Ecto neural progenitor cell (in vitro differentiated cells): ENCODE measurements around the gene MOB3A.

Experiments
- DNase-seq: peaks from one replicate; pipeline ENCODE4 v3.0.0-alpha.2; 2018; ENCODE audit warnings: low spot score

The MOB3A gene

DNA sequence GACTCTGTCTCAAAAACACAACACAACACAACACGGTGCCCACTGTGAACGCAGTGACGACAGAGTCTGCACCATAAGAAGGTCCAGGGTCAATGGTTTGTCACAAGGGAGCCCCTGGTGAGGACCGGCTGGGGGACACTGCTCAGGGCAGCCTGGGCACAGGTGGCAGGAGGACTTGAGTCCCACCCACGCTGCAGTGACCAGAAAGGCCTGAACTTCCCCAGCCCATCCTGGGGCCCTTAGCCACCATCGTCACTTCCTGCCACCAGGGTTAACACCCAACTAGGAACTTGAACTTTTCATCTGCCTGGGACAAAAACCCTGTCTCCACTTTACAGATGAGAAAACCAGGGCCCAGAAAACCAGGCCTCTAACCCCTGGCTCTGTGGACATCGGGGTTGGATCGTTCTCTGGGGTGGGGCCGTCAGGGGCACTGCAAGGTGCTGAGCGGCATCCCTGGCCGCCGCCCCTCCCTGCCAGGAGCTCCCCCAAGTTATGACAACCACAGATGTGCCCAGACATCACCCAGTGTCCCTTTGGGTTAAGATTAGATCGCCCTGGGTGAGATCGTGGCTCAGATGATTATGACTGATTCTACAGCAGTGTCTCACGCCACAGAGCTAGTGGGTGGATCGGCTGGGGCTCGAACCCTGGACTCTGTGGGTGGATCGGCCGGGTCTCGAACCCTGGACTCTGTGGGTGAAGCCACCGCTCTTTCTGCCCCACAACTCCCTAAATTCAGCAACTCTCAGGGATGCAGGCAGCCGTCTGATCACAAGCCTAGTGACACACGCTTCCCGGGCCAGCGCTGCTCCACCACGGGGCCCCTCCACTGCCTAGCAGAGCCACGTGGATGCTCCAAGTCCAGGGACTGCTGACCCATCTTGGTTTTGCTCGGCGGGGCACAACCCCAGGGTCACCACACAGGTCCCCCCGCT lies 14.0 kb downstream of the MOB3A start:
- no peak for DNase-seq

DNA sequence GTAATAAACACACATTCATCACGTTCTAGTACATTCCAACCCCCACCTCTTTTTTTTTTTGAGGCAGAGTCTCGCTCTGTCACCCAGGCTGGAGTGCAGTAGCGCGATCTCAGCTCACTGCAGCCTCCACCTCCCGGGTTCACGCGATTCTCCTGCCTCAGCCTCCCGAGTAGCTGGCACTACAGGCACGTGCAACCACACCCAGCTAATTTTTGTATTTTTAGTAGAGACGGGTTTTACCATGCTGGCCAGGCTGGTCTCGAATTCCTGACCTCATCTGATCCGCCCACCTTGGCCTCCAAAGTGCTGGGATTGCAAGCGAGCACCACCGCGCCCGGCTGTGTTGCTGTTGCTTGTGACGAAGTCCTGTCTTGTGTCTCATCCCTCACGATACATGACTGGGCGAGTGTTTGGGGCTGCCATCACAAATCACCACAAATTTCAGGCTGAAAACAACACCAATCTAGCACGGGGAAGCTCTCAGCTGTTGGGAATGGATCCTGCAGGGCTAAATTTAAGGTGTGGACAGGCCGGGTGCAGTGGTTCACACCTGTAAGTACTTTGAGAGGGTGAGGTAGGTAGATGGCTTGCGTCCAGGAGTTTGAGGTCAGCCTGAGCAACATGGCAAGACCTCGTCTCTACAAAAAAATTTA lies 15.7 kb downstream of the MOB3A start:
- DNase-seq = no peak

DNA sequence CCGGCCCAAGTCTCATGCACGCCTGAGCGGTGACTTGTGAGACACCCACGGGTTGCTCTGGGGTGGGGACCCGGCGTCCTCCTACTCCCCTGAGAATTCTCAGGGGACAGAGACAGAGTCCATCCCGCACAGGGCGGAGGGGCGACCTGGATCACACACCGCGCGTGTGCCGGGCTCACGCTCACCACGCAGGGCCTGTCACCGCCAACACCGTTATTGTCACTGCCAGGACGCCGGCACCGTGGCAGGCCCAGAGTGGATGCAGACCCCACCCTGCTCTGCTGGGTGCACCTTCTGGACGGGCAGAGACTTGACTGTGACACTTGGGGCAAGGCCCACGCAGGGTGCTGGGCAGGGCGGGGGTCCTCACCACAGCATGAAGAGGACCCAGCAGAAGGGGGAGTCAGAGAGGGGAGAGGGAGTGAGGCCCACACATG lies 16.2 kb downstream of the MOB3A start:
- DNase-seq = no peak

DNA sequence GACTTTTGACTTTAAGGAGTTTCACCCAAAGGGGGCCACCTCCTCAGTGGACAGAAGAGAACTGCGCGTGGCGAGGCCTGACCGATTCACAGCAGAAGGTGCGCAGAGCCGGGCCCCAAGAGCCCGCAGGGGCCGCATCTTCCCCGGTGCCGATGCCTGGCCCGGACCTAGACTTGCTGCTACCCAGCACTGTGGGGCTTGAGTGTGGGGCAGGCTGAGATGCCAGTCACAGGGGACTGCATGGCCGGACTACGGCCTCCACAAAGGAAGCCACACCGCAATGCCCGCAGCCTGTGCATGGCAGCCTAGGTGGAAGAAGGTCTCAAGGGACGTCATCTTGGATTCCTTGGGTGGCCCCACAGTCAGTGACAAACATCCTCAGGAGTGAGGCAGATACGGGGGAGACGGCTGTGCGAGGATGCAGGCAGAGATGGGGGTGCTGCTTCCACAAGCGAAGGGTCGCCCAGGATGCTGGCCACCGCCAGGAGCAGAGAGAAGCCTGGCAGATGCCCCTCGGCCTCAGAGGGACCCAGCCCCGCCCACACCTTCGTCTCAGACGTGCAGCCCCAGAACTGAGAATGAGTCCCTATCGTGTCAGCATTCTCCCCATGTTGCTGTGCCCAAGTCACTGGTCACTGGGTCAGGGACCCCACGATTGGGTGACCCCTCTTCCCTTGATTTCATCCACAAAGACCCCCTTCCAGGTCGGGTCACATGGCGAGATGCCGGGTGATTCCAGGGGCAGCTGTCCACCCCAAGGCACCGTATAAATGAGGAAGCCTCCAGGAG lies 16.9 kb downstream of the MOB3A start:
- no peak for DNase-seq

DNA sequence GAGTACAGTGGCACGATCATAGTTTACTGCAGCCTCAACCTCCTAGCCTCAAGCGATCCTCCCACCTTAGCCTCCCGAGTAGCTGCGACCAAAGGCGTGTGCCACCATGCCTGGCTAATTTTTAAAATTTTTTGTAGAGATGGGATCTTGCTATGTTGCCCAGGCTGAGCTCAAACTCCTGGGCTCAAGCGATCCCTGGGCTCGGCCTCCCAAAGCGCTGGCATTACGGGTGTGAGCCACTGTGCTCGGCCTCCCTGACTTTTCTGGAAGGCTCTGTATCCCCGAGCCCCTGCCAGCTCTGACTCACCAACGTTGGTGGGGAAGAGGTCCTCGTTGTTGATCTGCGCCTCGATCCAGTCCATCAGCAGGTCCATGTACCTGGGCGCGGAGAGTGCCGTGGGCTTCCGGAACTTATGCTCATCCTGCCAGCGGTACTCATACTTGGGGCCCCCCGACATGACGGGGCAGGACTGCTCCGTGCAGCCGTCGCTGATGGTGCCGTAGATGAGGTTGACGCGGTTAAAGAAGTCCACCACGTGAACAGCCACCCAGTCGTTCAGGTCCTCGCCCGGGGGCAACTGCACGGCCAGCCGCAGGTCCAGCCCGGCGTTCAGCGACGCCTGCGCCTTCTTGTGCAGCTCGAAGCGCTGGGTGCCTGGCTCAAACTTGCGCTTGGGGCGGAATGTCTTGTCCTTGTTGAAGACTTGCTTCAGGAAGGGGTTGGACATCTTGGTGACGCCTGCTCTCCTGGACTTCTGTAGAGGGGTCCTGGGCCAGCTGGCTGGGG lies 18.1 kb downstream of the MOB3A start:
- no peak for DNase-seq

DNA sequence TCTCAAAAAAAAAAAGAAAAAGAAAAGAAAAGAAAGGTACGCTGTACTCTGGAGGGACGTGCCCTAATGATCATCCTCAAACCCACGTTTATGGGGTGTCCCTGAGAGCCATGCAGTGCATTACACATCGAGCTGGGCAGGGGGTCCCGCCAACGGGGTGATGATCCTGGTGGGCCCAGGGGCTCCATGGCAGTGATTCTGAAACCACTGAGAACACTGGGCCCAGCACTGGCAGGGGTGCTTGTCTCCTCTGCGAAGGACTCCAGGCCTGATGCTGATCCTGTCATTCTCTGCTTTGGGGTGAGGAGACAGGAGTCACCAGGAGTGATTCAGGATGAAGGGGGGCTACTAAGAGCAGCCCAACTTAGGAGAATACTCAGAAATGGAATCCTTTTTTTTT lies 18.7 kb downstream of the MOB3A start:
- no peak for DNase-seq

DNA sequence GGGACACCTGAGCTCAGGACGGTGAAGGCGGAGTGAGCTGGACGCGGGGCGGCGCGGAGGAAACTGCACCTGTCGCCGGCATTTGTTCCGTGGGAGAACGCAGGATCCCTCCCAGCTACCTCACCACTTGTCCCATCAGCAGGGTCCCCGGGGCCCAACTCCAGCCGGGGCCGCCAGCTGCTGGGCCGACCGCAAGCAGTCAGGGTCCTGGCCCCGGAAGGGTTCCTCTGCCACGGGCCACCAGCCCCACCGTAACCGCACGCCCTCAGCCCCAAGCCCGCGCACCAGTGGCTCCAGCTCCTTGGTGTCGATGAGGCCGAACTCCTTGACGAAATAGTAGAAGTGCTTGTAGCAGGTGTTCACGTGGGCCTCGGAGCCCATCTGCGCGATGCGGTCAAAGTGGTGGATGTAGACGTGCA lies 19.6 kb downstream of the MOB3A start:
- DNase-seq = no peak

DNA sequence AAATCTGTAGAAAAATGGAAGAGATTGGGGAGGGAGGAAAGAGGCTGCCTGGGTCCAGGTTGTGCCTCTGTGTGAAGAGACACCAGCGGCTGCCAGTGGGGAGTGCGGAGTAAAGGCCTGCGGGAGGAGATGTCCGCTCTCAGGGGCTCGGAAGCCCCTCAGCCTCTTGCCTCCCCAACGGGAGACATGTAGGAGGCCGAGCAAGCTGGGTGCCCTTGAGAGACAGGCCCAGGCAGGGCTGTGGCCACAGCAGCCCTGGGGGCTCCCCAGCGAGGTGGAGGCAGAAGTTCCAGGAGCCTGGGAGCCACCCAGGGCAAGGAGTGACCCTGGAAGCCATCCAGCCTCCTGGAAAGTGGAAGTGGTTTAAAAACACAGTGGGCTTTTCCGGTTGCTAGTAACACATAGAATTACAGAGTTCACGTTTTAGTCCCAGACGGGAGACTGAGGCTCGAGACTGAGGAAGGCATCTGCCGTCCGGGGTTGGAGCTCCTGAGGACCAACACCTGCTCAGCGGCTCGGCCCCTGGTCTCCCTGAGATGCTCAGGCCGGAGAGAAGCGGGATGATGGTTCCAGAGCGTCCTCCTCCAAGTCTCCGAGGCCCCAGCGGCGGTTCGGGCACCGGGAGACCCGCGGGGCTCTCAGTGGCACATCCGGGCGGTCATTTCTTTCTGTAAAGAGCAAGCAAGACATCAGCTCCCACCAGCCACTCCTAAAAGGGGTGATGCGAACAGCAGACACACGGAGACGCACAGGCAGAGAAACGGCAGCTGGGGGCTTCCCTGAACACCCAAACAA lies 23.2 kb downstream of the MOB3A start:
- no peak for DNase-seq

DNA sequence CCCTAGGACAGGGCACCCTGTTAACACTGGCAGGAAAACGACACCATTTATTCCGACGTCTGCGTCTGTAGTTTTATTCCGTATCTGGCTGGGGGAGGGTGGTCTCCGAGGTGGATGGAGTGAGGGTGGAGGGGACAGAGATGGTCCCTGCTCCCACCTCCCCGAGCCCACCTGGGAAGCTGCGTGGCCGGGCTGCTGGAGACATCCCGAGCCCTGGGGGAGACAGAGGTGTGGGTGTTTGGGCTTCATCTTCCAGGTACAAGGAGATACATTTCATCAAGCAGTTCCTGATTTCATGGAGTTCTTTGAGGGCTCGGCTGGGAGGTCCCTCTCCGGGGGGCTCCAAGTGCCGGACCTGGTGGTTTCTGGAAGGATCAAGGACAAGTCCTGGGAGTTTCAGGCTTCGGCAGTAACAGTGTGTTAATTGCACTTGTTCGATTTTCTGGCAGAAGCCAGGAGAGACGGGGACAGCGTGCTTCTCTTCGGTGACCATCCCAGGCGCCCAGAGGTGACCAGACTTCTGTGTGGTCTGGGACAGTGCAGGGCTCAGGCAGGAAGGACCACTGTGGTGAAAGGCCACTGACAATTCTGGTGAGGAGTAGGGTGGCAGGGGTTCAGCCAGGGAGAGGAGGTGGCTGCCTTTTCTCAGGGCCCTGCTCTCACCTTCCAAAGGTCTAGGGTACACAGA lies 25.0 kb downstream of the MOB3A start:
- no peak for DNase-seq

DNA sequence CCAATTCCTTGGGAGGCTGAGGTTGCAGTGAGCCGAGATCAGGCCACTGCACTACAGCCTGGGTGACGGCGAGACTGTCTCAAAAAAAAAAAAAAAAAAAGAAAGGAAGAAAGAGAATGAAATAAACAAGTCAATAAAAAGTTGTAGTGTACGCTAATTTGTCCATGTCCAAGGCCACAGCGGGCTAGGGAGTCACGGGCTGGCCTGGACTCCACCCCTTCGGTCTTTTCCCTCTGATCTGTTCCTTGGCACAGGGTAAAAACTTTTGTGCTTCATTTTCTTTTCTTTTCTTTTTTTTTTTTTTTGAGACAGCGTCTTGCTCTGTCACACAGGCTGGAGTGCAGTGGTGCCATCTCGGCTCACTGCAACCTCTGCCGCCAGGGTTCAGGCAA lies 25.7 kb downstream of the MOB3A start:
- no peak for DNase-seq

DNA sequence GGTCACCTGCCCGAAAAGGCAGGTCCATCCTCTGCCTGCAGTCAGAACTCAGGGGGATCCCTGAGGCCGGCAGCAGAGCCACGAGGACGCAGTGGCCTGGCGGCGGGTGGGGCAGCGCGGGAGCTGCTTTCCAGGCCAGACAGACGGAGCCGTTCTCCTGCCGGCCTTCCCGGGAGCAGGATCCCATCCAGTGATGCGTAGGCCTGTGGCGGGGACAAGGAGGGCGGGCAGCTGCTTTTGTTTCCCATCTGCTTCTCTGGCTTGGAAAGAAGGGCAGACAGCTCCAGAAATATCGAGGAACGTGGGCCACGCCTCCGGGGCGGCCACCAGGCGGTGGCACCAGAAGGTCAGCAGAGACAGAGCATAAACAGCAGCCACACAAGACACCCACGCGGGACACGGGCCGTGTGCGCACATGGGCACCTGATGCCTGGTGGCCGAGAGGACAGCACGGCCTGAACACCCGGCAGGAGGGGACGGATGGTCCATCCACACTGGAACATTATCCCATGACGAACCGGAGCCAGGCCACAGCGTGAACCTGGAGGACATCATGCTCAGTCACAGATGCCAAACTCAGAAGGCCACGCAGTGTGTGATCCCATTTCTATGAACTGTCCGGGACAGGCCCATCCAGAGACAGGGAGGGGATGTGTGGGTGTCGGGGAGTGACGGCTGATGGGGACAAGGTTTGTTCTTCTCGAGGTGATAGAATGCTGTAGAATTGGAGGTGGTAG lies 31.2 kb downstream of the MOB3A start:
- no peak for DNase-seq

DNA sequence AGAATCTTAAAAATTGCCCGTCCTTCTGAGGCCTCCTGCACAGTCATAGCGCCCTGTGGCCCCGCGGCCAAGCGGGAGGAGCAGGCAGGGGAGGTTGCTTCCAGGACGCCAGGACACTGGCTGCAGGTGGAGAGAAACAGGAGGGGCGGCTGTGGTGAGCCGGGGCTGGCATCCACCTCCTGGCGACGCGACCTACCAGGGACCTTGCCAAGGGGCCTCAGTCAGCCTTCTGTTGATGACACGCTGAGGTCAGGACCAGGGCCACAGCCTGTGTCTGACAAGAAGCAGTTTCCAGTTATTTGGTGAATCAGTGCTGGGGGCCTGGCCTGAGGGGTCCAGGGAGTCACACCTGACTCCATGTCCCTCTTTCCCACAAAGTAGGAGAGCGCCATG lies 31.7 kb downstream of the MOB3A start:
- DNase-seq = no peak

DNA sequence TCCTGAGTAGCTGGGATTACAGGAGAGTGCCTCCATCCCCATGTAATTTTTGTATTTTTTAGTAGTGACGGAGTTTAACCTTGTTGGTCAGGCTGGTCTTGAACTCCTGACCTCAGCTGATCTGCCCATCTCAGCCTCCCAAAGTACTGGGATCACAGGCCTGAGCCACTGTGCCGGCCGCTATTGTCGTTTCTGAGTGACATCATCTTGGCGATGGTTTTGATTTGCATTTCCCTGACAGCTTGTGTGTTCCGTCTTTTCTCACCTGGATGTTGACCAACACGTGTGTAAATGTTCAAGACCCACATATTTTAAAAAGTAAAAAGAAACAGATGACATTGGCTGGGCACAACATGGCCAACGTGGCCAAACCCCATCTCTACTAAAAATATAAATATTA lies 32.3 kb downstream of the MOB3A start:
- no peak for DNase-seq

DNA sequence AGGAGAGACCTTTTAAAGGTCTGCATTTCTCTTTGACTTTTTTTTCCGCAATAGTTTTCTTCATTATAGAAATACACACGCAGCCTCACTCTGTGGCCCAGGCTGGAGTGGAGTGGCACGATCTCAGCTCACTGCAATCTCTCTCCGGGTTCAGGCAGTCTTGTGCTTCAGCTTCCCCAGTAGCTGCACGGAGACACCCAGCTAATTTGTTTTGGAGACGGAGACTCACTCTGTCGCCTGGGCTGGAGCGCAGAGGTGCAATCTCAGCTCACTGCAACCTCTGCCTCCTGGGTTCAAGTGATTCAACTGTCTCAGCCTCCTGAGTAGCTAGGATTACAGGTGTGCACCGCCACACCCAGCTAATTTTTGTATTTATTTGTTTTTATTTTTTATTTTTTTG lies 33.4 kb downstream of the MOB3A start:
- DNase-seq = no peak

DNA sequence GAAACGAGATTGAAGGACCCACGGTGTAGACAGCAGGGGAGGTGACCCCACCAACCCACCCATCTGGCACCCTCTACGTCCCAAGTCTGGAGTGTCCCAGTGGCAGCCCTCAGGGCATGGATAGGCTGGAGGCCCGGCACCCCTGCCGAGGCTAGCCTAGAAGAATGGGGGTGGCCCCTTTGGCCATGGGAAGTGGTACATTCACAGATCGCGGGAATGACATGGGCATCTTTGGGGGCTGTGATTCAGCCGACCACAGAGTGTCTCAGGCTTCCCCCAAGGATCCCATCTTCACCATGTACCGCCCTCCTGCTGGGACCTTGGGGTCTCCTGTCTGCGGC lies 33.8 kb downstream of the MOB3A start:
- no peak for DNase-seq

DNA sequence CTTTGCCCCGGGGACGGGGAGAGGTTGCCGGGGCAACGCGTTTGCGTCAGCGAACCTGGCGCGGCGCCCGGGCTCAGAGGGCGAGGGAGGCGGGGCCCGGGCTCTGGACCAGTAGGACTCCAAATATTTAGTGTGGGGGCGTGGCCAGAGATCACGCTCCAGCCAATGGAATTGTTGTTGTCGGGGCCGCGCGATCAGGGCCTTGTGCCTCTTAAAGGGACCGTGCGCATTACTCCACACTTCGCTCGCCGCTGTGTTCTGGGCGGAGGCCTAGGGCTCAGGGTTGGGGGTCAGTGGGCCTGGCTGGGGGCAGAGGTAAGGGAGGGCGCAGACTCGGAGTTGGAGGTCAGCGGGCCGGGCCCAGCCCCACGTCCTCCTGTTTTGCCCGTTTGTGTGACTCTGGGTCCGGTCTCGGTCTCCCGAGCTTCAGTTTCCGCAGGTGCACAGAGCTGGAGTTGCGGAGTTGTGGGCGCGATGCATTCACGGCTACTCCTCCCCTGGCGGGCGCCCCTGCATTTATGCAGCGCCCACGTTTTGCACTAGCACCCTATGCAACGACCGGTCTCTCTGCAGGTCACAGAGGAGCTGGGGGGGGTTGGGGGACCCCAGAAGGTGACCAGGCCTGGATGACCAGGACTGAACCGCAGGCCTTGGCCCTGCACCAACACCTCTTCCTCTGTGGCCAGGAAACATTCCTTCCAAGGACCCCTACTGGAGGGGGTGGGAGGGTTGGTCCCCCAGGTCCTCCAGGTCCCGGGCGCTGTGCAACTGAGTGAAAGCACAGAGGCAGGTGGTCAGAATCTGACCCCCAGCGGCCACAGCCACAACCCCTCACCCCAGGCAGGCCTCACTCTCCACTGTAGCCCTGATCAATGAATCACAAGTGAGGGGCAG lies 34.4 kb downstream of the MOB3A start:
- DNase-seq = peak; percentile 98

DNA sequence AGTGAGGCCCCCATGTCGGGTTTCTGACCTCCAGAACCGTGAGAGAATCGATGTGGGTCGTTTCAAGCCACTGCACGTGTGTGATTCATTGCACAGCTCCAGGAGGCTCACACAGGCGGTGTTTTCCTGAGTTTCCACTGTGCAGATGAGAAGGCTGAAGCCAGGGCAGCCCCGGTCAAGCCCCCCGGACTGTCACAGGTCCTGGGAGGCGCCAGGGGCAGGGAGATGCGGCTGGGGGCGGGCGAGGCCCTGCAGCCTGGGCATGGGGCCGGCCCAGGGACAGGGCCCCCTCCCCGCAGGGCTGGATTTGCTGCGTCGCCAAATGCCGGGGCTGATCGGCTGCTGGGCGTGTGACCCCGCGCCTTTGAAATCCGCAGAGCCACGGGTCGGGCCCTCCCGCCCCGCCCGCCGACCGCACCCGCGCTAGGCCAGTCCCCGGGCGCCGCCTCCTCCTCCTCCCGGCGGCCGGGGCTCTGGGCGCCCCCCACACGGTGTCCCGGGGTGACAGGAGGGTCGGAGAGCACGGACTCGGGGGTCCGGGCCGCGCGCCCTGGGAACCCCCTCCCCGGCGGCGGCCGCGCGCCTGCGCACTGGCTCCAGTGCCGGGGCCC lies 35.1 kb downstream of the MOB3A start:
- DNase-seq = peak; percentile 91

DNA sequence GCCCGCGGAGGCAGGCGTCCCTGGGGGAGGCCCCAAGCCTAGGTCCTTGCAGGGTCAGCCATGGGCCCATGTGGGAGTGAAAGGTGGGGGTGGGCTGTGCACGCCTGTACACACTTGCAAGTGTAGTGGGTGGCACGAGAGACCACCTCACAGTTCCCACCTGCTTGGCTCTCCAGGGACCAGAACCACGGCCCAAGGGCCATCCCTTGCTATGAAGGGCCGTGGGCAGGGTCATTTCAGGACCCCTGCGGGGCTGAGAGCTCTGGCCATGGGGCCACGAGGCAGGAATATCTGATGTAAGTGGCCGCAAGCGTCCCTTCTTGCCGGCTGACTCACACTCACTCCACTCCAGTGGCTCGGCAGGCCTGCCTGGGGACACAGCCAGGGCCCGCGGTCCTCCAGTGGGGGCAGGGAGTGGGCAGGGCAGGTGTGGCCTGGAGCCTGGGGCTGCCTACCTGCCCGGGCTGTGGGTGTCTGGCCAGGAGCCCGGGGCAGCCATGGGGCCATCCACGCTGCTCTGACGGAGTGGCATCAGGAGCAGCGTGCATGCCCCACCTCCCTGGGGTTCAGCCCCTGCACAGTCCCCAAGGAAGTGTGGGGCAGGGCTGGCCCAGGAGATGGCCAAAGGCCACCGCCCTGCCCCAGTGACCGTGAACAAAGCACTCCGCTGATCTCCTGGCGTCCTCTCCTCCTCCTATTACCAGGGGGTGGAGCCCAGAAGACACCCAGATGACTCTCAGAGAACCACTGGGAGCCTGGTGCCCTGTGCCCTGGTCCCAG lies 36.5 kb downstream of the MOB3A start:
- DNase-seq = no peak
